ENCODE measurements around the gene APBA1. TPM values are rescaled to one million over a fixed set of nuclear protein-coding genes. Genes with fewer than 3 reads are reported as not detected.

Gene APBA1
- total and polyA plus RNA-seq, 4 experiments from 2014 or later, result 0.83 to 2.0 (median 0.90) TPM; not detected in 1

GRCh38 chr9:69622676-69623075, 49.5 kb downstream of the APBA1 start:
- no peaks in the 10 kb centered on the region for H3K36me3 ChIP-seq (ENCODE audit: insufficient read depth, low read length)
- Mint-ChIP-seq H3K36me3 (no peaks in the 10 kb centered on the region), H3K27me3 (peaks cover 3 to 5% of the 10 kb centered on the region in 2 donors), H3K9me3 (peaks cover 0 to 2% (median 0%) of the 10 kb centered on the region in 8 donors), H3K27ac (no peak overlapping the region), H3K4me3 (no peak overlapping the region), H3K4me1 (no peaks in the 10 kb centered on the region)
- no peaks in the 10 kb centered on the region for H3K9me3 ChIP-seq (ENCODE audit: control insufficient read depth in 1 of 2, low read length in 2 of 2)
- intact Hi-C loops (cut with micrococcal nuclease), result no loop called here
- DNase-seq, result no peak
- CTCF ChIA-PET (ENCODE audit: partially characterized antibody), result no interaction called here
- no peak overlapping the region for H3K27ac ChIP-seq (ENCODE audit: low read depth, low read length)
- no peaks in the 10 kb centered on the region for H3K27me3 ChIP-seq (ENCODE audit: insufficient read depth, low read length)
- no peaks in the 10 kb centered on the region for H3K4me1 ChIP-seq (ENCODE audit: insufficient read depth, low read length)
- POLR2A ChIA-PET (ENCODE audit: partially characterized antibody), result no interaction called here
- no peak overlapping the region for H3K4me3 ChIP-seq (ENCODE audit: low read length in 2 of 2)

DNA sequence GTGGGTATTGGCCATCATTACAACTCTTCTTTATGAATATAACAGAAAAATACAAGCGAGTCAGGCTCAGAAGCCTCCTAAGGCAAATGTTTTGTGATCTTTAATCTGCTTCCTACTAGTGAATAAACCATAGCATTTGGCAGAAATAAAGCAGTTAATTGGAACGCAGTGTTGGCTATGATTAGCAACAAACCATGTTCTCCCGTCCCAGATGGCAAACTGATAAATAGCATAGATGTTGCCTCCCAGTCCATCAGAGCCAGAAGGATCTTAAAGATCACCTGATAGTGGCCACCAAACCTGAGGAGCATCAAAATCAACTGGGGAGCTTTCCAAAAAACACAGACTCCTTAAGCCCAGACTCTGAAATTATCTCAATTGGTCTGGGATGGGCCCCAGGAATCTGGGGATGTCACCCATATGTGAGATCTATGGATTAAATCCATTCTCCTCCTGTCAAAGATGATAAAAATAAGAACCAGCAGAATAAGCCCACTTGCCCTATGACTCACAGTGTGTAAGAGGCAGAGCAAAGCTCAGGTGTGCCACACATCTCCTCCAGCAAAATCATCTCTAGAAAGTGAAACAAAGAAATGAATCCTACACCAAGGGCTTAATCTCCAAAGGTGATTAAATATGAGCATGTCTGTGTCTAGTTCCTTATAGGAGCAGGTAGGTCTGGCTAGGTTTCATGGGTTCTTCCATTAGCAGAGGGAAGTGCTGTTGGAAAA, 50.3 kb downstream of the APBA1 start:
- intact Hi-C loops (cut with micrococcal nuclease), result no loop called here
- CTCF ChIA-PET (ENCODE audit: partially characterized antibody), result no interaction called here

GRCh38 chr9:69620731-69621130, 51.4 kb downstream of the APBA1 start:
- no peaks in the 10 kb centered on the region for H3K4me1 ChIP-seq (ENCODE audit: insufficient read depth, low read length)
- Mint-ChIP-seq H3K9me3 (peaks cover 0 to 2% (median 0%) of the 10 kb centered on the region in 8 donors), H3K36me3 (no peaks in the 10 kb centered on the region), H3K4me3 (no peak overlapping the region), H3K4me1 (no peaks in the 10 kb centered on the region), H3K27ac (no peak overlapping the region), H3K27me3 (peaks cover 0 to 3% of the 10 kb centered on the region in 2 donors)
- ChIA-PET CTCF (ENCODE audit: partially characterized antibody) (no interaction called here), POLR2A (ENCODE audit: partially characterized antibody) (no interaction called here)
- no peak overlapping the region for H3K27ac ChIP-seq (ENCODE audit: low read depth, low read length)
- H3K36me3 ChIP-seq (ENCODE audit: insufficient read depth, low read length), result no peaks in the 10 kb centered on the region
- no peak overlapping the region for H3K4me3 ChIP-seq (ENCODE audit: low read length in 2 of 2)
- H3K9me3 ChIP-seq (ENCODE audit: control insufficient read depth in 1 of 2, low read length in 2 of 2), result no peaks in the 10 kb centered on the region
- intact Hi-C loops (cut with micrococcal nuclease), result no loop called here
- DNase-seq, result no peak
- H3K27me3 ChIP-seq (ENCODE audit: insufficient read depth, low read length), result no peaks in the 10 kb centered on the region

More for the DNA sequence above, 50.3 kb downstream of the APBA1 start:
- DNase-seq, result no peak
- Histone ChIP-seq H3K36me3 (ENCODE audit: insufficient read depth, low read length) (no peaks in the 10 kb centered on the region), H3K9me3 (ENCODE audit: control insufficient read depth in 1 of 2, low read length in 2 of 2) (no peaks in the 10 kb centered on the region), H3K27ac (ENCODE audit: low read depth, low read length) (no peak overlapping the region), H3K4me3 (ENCODE audit: low read length in 2 of 2) (no peak overlapping the region), H3K27me3 (ENCODE audit: insufficient read depth, low read length) (no peaks in the 10 kb centered on the region), H3K4me1 (ENCODE audit: insufficient read depth, low read length) (no peaks in the 10 kb centered on the region)
- H3K36me3 Mint-ChIP-seq, result no peaks in the 10 kb centered on the region
- peaks cover 0 to 2% (median 0%) of the 10 kb centered on the region in 8 donors for H3K9me3 Mint-ChIP-seq
- POLR2A ChIA-PET (ENCODE audit: partially characterized antibody), result interaction anchor here (0.5 kb wide), 1 partner anchor 267 kb away, joined by 3 read pairs; no protein-coding TSS in a partner anchor
- H3K27ac Mint-ChIP-seq, result no peak overlapping the region
- peaks cover 3% of the 10 kb centered on the region in 2 donors for H3K27me3 Mint-ChIP-seq
- no peak overlapping the region for H3K4me3 Mint-ChIP-seq
- no peaks in the 10 kb centered on the region for H3K4me1 Mint-ChIP-seq

- Mint-ChIP-seq H3K9me3 (peaks cover 0 to 2% (median 0%) of the 10 kb centered on the region in 8 donors), H3K27me3 (no peaks in the 10 kb centered on the region), H3K4me3 (no peak overlapping the region), H3K4me1 (no peaks in the 10 kb centered on the region), H3K27ac (no peak overlapping the region), H3K36me3 (no peaks in the 10 kb centered on the region)
- Histone ChIP-seq H3K27ac (ENCODE audit: low read depth, low read length) (no peak overlapping the region), H3K36me3 (ENCODE audit: insufficient read depth, low read length) (no peaks in the 10 kb centered on the region), H3K9me3 (ENCODE audit: control insufficient read depth in 1 of 2, low read length in 2 of 2) (no peaks in the 10 kb centered on the region), H3K4me1 (ENCODE audit: insufficient read depth, low read length) (no peaks in the 10 kb centered on the region), H3K27me3 (ENCODE audit: insufficient read depth, low read length) (no peaks in the 10 kb centered on the region), H3K4me3 (ENCODE audit: low read length in 2 of 2) (no peak overlapping the region)
- DNase-seq, result no peak
- POLR2A ChIA-PET (ENCODE audit: partially characterized antibody), result no interaction called here
- intact Hi-C loops (cut with micrococcal nuclease), result no loop called here
- CTCF ChIA-PET (ENCODE audit: partially characterized antibody), result no interaction called here
These were observed 52.9 kb downstream of the APBA1 start for GRCh38 chr9:69619233-69619632.

- H3K36me3 ChIP-seq (ENCODE audit: insufficient read depth, low read length), result no peaks in the 10 kb centered on the region
- Mint-ChIP-seq H3K27ac (no peak overlapping the region), H3K36me3 (no peaks in the 10 kb centered on the region), H3K27me3 (no peaks in the 10 kb centered on the region), H3K4me1 (no peaks in the 10 kb centered on the region), H3K4me3 (no peak overlapping the region), H3K9me3 (peaks cover 0 to 2% (median 0%) of the 10 kb centered on the region in 8 donors)
- H3K27ac ChIP-seq (ENCODE audit: low read depth, low read length), result no peak overlapping the region
- intact Hi-C loops (cut with micrococcal nuclease), result no loop called here
- CTCF ChIA-PET (ENCODE audit: partially characterized antibody), result no interaction called here
- DNase-seq, result no peak
- H3K4me1 ChIP-seq (ENCODE audit: insufficient read depth, low read length), result no peaks in the 10 kb centered on the region
- no peak overlapping the region for H3K4me3 ChIP-seq (ENCODE audit: low read length in 2 of 2)
- POLR2A ChIA-PET (ENCODE audit: partially characterized antibody), result no interaction called here
- no peaks in the 10 kb centered on the region for H3K27me3 ChIP-seq (ENCODE audit: insufficient read depth, low read length)
- no peaks in the 10 kb centered on the region for H3K9me3 ChIP-seq (ENCODE audit: control insufficient read depth in 1 of 2, low read length in 2 of 2)
These were observed 55.2 kb downstream of the APBA1 start for GRCh38 chr9:69617006-69617405.

DNA sequence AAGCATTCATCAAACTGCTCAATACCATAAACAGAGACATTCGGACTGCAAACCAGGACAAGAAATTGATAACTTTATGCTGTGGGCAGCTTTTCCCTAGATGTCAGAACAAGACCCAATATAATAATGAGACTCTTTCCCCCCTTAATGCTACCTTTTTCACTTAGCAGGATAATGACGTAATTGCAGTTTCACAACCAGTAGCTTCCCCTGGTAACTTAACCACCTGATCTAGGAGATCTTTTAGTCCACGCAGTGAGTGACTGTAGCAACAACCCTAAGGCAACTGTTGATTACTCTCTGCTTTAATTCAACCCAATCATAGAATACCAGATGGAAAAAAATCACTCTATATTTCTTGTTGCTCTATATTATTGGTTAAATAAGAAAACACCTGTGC, 56.3 kb downstream of the APBA1 start:
- Histone ChIP-seq H3K36me3 (ENCODE audit: insufficient read depth, low read length) (no peaks in the 10 kb centered on the region), H3K4me1 (ENCODE audit: insufficient read depth, low read length) (no peaks in the 10 kb centered on the region), H3K27ac (ENCODE audit: low read depth, low read length) (no peak overlapping the region), H3K4me3 (ENCODE audit: low read length in 2 of 2) (no peak overlapping the region), H3K27me3 (ENCODE audit: insufficient read depth, low read length) (no peaks in the 10 kb centered on the region), H3K9me3 (ENCODE audit: control insufficient read depth in 1 of 2, low read length in 2 of 2) (no peaks in the 10 kb centered on the region)
- no peaks in the 10 kb centered on the region for H3K36me3 Mint-ChIP-seq
- H3K4me3 Mint-ChIP-seq, result no peak overlapping the region
- DNase-seq, result no peak
- peaks cover 0 to 2% (median 0%) of the 10 kb centered on the region in 8 donors for H3K9me3 Mint-ChIP-seq
- ChIA-PET POLR2A (ENCODE audit: partially characterized antibody) (no interaction called here), CTCF (ENCODE audit: partially characterized antibody) (no interaction called here)
- intact Hi-C loops (cut with micrococcal nuclease), result no loop called here
- H3K27me3 Mint-ChIP-seq, result no peaks in the 10 kb centered on the region
- H3K4me1 Mint-ChIP-seq, result no peaks in the 10 kb centered on the region
- H3K27ac Mint-ChIP-seq, result no peak overlapping the region

DNA sequence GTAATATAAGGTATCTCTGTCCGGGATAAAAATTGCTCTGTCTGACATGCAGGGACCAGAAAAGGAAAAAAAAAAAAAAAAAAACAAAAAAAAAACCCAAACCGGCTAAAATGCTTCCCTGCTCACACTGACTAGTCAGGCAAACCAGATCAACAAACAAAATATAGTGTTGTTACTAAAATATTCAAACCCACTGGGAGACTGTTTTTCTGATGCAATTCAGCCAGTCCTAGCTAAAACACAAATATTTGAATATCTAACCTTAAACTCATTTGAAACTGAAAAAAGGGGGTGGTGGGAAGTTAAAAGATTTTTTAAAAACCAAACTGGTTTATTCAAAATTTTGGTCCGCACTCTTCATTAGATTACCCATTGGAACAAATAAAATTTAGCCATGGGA, 61.0 kb downstream of the APBA1 start:
- Mint-ChIP-seq H3K27ac (no peak overlapping the region), H3K9me3 (peaks cover 0 to 4% (median 0%) of the 10 kb centered on the region in 8 donors), H3K27me3 (peaks cover 0 to 3% of the 10 kb centered on the region in 2 donors), H3K4me3 (no peak overlapping the region), H3K4me1 (no peaks in the 10 kb centered on the region), H3K36me3 (no peaks in the 10 kb centered on the region)
- H3K9me3 ChIP-seq (ENCODE audit: control insufficient read depth in 1 of 2, low read length in 2 of 2), result no peaks in the 10 kb centered on the region
- H3K4me3 ChIP-seq (ENCODE audit: low read length in 2 of 2), result no peak overlapping the region
- intact Hi-C loops (cut with micrococcal nuclease), result no loop called here
- no peaks in the 10 kb centered on the region for H3K4me1 ChIP-seq (ENCODE audit: insufficient read depth, low read length)
- CTCF ChIA-PET (ENCODE audit: partially characterized antibody), result no interaction called here
- no peak overlapping the region for H3K27ac ChIP-seq (ENCODE audit: low read depth, low read length)
- no peaks in the 10 kb centered on the region for H3K27me3 ChIP-seq (ENCODE audit: insufficient read depth, low read length)
- no peak for DNase-seq
- H3K36me3 ChIP-seq (ENCODE audit: insufficient read depth, low read length), result no peaks in the 10 kb centered on the region
- POLR2A ChIA-PET (ENCODE audit: partially characterized antibody), result no interaction called here
